NCI-H345 treated with DMSO at 0.1 percent for 48 hours (cell line): ENCODE results near the gene MPLKIP.
"Not testable (repeated sequence)": the region's sequence is repeated elsewhere in the genome, so short reads cannot be mapped to it uniquely, and the experiment has no call there.

ENCODE experiments used
- DNase-seq: peaks from one replicate; lab custom pipeline; 2025; ENCODE audit not compliant: unreplicated experiment; lab: John Stamatoyannopoulos, UW

The MPLKIP gene

GRCh38 chr7:40133561-40134427, 628 bp downstream of the MPLKIP start:
- no peak for DNase-seq

- DNase-seq = no peak
These were observed 11.5 kb downstream of the MPLKIP start for GRCh38 chr7:40122940-40123254.

GRCh38 chr7:40122100-40122939, 12.1 kb downstream of the MPLKIP start:
- DNase-seq = not testable (repeated sequence)

GRCh38 chr7:40120020-40120419, 14.4 kb downstream of the MPLKIP start:
- DNase-seq = no peak

GRCh38 chr7:40118201-40118600, 16.2 kb downstream of the MPLKIP start:
- not testable (repeated sequence) for DNase-seq

- DNase-seq = not testable (repeated sequence)
These were observed 17.2 kb downstream of the MPLKIP start for GRCh38 chr7:40117199-40117598.

GRCh38 chr7:40115936-40116335, 18.5 kb downstream of the MPLKIP start:
- no peak for DNase-seq

GRCh38 chr7:40105879-40106473, 28.4 kb downstream of the MPLKIP start:
- DNase-seq = no peak

- DNase-seq = no peak
These were observed 31.5 kb downstream of the MPLKIP start for GRCh38 chr7:40102897-40103296.

- DNase-seq = no peak
These were observed 33.2 kb downstream of the MPLKIP start for GRCh38 chr7:40101201-40101600.

- DNase-seq = no peak
These were observed 34.6 kb downstream of the MPLKIP start for GRCh38 chr7:40099837-40100236.

- no peak for DNase-seq
These were observed 35.6 kb downstream of the MPLKIP start for GRCh38 chr7:40098810-40099209.

GRCh38 chr7:40097728-40098127, 36.7 kb downstream of the MPLKIP start:
- DNase-seq = no peak

GRCh38 chr7:40095695-40096327, 38.6 kb downstream of the MPLKIP start:
- DNase-seq = no peak

GRCh38 chr7:40095230-40095629, 39.2 kb downstream of the MPLKIP start:
- DNase-seq = no peak

- DNase-seq = no peak
These were observed 40.6 kb downstream of the MPLKIP start for GRCh38 chr7:40093631-40094350.

- no peak for DNase-seq
These were observed 42.2 kb downstream of the MPLKIP start for GRCh38 chr7:40092182-40092581.

- DNase-seq = no peak
These were observed 56.6 kb downstream of the MPLKIP start for GRCh38 chr7:40077849-40078248.
